Measurements from ENCODE around the gene KLHL40. TPM values are rescaled to one million over a fixed set of nuclear protein-coding genes. Genes with fewer than 3 reads are reported as not detected.

The KLHL40 gene
- total RNA-seq, 1 donor from 2014 or later = 0.11 TPM

GRCh38 chr3:42683875-42684598 is 1.3 kb upstream of the KLHL40 start:
- ATAC-seq (ENCODE audit: poor library complexity) (peak; percentile 89), DNase-seq (peak; percentile 68)
- intact Hi-C loops (cut with DNase I) = no loop called here

GRCh38 chr3:42684632-42685362 is 540 bp upstream of the KLHL40 start:
- intact Hi-C loops (cut with DNase I) = no loop called here
- ATAC-seq (ENCODE audit: poor library complexity) (no peak), DNase-seq (no peak)

DNA sequence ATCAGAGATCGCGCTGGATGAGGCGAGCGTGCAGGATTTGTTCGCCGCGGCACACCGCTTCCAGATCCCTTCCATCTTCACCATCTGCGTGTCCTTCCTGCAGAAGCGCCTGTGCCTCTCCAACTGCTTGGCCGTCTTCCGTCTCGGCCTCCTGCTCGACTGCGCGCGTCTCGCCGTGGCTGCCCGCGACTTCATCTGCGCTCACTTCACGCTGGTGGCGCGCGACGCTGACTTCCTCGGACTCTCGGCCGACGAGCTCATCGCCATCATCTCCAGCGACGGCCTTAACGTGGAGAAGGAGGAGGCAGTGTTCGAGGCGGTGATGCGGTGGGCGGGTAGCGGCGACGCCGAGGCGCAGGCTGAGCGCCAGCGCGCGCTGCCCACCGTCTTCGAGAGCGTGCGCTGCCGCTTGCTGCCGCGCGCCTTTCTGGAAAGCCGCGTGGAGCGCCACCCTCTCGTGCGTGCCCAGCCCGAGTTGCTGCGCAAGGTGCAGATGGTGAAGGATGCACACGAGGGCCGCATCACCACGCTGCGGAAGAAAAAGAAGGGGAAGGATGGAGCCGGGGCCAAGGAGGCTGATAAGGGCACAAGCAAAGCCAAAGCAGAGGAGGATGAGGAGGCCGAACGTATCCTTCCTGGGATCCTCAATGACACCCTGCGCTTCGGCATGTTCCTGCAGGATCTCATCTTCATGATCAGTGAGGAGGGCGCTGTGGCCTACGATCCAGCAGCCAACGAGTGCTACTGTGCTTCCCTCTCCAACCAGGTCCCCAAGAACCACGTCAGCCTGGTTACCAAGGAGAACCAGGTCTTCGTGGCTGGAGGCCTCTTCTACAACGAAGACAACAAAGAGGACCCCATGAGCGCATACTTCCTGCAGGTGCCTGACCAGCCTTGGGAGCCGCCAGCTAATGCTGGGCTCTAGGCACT is 819 bp downstream of the KLHL40 start:
- no peak for ATAC-seq (ENCODE audit: poor library complexity)
- DNase-seq = no peak
- intact Hi-C loops (cut with DNase I) = no loop called here

DNA sequence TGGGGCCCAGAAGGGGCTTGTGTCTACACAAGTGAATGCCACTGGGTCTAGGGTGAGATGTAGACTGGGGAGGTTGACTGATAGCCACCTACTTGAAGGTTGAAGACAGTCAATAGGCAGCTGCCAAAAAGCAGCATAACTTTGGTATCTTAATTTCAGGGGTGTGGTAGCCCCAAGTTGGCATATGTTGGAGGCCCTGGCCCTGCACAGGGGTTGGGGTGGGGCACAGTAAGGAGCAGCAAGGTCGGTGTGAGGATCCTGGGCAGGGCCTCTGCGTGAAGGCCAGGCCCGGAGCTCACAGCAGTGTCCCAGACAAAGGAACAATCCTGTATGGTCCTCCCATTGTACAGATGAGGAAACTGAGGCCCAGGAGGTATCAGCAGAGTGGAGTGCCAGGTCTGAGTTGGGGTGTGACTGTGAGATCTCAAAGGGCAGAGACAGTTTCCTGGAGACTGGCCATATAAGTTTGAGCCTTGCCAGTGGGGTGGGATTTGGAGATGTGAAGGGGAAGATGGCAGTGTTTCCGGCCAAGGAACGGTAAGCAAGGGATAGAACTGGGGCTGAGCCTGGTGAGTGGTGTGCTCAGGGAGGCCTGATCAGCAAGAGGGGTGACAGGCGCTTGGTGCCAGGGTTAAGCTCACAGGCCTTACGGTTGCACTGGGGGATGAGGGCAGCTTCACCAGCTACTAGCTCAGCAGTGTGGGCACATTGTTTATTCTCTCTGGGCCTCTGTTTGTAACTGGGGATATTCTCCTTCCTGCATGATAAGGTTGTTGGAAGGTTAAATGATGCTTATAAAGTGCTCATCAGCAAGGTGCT is 1.7 kb downstream of the KLHL40 start:
- intact Hi-C loops (cut with DNase I) = no loop called here
- DNase-seq = no peak
- no peak for ATAC-seq (ENCODE audit: poor library complexity)

DNA sequence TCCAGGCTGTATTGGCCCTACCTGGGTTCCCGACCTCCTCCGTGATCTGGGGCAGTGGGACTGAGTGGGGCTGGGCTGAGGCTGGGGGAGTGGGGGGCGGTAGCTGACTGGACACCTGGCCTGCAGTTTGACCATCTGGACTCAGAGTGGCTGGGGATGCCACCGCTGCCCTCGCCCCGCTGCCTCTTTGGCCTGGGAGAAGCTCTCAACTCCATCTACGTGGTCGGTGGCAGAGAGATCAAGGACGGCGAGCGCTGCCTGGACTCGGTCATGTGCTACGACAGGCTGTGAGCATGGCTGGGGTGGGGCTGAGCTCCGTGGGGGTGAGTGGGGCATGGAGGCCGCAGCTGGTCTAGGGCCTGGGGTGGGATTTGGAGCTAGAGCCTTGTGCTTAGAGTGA is 2.7 kb downstream of the KLHL40 start:
- intact Hi-C loops (cut with DNase I) = no loop called here
- DNase-seq (no peak), ATAC-seq (ENCODE audit: poor library complexity) (no peak)

DNA sequence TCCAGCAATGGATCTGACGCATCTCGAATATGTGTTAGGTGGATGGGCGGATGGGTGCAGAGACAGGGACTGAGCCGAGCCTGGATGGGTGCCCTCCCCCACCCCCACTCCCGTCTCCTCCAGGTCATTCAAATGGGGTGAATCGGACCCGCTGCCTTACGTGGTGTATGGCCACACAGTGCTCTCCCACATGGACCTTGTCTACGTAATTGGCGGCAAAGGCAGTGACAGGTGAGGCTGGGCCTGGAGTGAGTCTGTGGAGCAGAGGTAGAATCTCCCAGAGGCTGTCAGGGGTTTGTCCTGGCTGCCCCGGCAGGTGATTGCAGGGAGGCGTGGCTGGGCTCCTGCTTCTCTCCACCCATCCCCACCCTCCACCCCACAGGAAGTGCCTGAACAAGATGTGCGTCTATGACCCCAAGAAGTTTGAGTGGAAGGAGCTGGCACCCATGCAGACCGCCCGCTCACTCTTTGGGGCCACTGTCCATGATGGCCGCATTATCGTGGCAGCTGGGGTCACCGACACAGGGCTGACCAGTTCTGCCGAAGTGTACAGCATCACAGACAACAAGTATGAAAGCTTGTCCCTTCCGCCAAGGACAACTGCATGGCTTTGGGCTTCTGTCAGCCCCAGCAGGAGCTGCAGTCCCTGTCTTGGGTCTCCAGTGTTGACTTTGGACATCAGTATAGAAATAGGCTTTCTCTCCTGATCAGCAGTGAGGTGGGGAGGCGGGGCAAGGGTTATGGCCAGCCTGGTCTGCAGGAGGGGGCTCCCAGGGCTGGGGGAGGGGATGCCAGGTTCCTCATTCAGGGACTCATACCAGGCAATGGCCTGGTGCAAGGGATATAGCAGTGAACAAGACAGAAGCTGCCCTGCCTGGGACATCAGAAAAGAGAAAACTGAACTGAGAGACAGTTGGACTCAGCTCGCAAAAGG is 3.4 kb downstream of the KLHL40 start:
- DNase-seq (no peak), ATAC-seq (ENCODE audit: poor library complexity) (no peak)

GRCh38 chr3:42689421-42690014 is 4.2 kb downstream of the KLHL40 start:
- intact Hi-C loops (cut with DNase I) = no loop called here
- no peak for DNase-seq
- ATAC-seq (ENCODE audit: poor library complexity) = no peak

More for the DNA sequence above, 3.4 kb downstream of the KLHL40 start:
- intact Hi-C loops (cut with DNase I) = no loop called here

- ATAC-seq (ENCODE audit: poor library complexity) (no peak), DNase-seq (no peak)
- intact Hi-C loops (cut with DNase I) = no loop called here
Measured at GRCh38 chr3:42690191-42690590, 4.9 kb downstream of the KLHL40 start.

DNA sequence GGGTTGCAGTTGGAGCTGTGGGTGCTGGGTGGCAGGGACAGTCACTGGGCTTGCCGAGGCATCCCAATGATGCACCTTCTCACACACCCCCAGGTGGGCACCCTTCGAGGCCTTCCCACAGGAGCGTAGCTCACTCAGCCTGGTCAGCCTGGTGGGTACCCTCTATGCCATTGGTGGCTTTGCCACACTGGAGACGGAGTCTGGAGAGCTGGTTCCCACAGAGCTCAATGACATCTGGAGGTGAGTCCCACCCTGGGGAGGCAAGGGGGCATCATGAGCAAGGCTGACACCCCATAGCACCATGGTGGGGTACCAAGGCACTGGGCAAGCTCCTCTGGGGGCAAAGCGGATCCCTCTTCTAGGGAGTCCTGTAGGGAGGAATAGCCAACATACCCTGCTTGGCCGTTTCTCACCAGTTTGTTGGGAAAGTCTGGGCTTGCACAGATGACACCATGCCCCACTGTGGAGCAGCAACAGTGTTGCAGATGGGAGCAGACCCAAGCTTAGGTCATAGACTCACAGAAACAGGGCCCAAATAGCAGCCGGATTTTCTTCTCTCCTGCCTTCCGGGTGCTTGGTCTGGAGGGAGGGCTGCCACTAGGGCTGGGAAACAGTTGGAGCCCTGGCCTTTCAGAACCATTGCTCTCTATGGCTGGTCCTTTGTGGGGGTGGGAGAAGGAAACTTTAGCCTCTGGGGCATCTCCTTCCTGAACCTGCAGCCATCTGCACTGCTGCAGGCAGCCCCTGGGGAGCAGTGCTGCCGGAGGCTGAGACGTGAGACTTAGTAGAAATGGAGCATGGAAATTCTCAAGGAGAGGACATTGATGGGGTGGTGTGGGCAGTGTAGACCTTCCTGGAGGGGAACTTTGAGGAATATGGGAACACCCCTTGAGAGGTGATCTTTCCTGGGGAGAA is 5.7 kb downstream of the KLHL40 start:
- no peak for ATAC-seq (ENCODE audit: poor library complexity)
- DNase-seq = no peak
- intact Hi-C loops (cut with DNase I) = no loop called here

- intact Hi-C loops (cut with DNase I) = no loop called here
- no peak for DNase-seq
- peak; percentile 14 for ATAC-seq (ENCODE audit: poor library complexity)
Measured at GRCh38 chr3:42691816-42692666, 6.7 kb downstream of the KLHL40 start.

- no peak for DNase-seq
- intact Hi-C loops (cut with DNase I) = no loop called here
- peak; percentile 3 for ATAC-seq (ENCODE audit: poor library complexity)
Measured at GRCh38 chr3:42692667-42693529, 7.6 kb downstream of the KLHL40 start.

GRCh38 chr3:42693530-42693930 is 8.2 kb downstream of the KLHL40 start:
- no peak for DNase-seq
- intact Hi-C loops (cut with DNase I) = no loop called here
- ATAC-seq (ENCODE audit: poor library complexity) = no peak

- ATAC-seq (ENCODE audit: poor library complexity) = no peak
- intact Hi-C loops (cut with DNase I) = no loop called here
- DNase-seq = no peak
Measured at GRCh38 chr3:42694366-42694765, 9.0 kb downstream of the KLHL40 start.
